Progenitor cell of endocrine pancreas (in vitro differentiated cells): ENCODE data around the gene NRXN3. TPM values are rescaled to one million over a fixed set of nuclear protein-coding genes. Genes with fewer than 3 reads are reported as not detected.

Experiments used
- DNase-seq: peaks from one replicate; pipeline ENCODE4 v3.0.0; 2021; ENCODE audit warnings: low spot score; ENCODE audit not compliant: unreplicated experiment
- H3K27ac Mint-ChIP-seq: 2 replicates; pipeline ENCODE4 v1.8.0; 2021; ENCODE audit warnings: mild to moderate bottlenecking, moderate library complexity, mixed read lengths
- H3K27me3 Mint-ChIP-seq: 2 replicates; pipeline ENCODE4 v1.8.0; 2021; ENCODE audit warnings: mixed read lengths
- H3K36me3 Mint-ChIP-seq: 2 replicates; pipeline ENCODE4 v1.8.0; 2022; ENCODE audit warnings: mixed read lengths; ENCODE audit not compliant: insufficient read depth
- H3K4me1 Mint-ChIP-seq: 2 replicates; pipeline ENCODE4 v1.8.0; 2021; ENCODE audit warnings: low read depth, mixed read lengths
- H3K4me3 Mint-ChIP-seq: 2 replicates; pipeline ENCODE4 v1.8.0; 2021; ENCODE audit warnings: low read depth, mild to moderate bottlenecking, moderate library complexity, mixed read lengths
- H3K9me3 Mint-ChIP-seq: 2 replicates; pipeline ENCODE4 v1.8.0; 2021; ENCODE audit warnings: low read depth, mixed read lengths
- CTCF ChIP-seq: fragments of 200-600 bp; sonication (generic); IDR thresholded peaks from one replicate; pipeline ENCODE4 v1.5.0; 2021; ENCODE audit warnings: antibody characterized with exemption, mild to moderate bottlenecking; ENCODE audit not compliant: unreplicated experiment
- total RNA-seq: library from RNA; stranded (reverse); gene quantifications from 2 replicates; pipeline ENCODE4 v1.2.1, GENCODE V29; 2021

The NRXN3 gene
- total RNA-seq, 1 donor from 2014 or later: 22.1 TPM

GRCh38 chr14:78674820-78675219 is 504.6 kb downstream of the NRXN3 start:
- no peaks in the 10 kb centered on the region for H3K36me3 Mint-ChIP-seq
- H3K27ac Mint-ChIP-seq: no peak overlapping the region
- no peaks in the 10 kb centered on the region for H3K4me1 Mint-ChIP-seq
- H3K27me3 Mint-ChIP-seq: no peaks in the 10 kb centered on the region
- no peak overlapping the region for H3K4me3 Mint-ChIP-seq
- TF ChIP-seq CTCF: no peak
- no peak for DNase-seq
- H3K9me3 Mint-ChIP-seq: no peaks in the 10 kb centered on the region

- H3K4me3 Mint-ChIP-seq: no peak overlapping the region
- H3K9me3 Mint-ChIP-seq: no peaks in the 10 kb centered on the region
- TF ChIP-seq CTCF: no peak
- no peaks in the 10 kb centered on the region for H3K27me3 Mint-ChIP-seq
- no peaks in the 10 kb centered on the region for H3K36me3 Mint-ChIP-seq
- no peak for DNase-seq
- no peaks in the 10 kb centered on the region for H3K4me1 Mint-ChIP-seq
- no peak overlapping the region for H3K27ac Mint-ChIP-seq
Observed at GRCh38 chr14:78683206-78683605, 513.0 kb downstream of the NRXN3 start.

- H3K4me3 Mint-ChIP-seq: no peak overlapping the region
- no peaks in the 10 kb centered on the region for H3K27me3 Mint-ChIP-seq
- no peak overlapping the region for H3K27ac Mint-ChIP-seq
- H3K36me3 Mint-ChIP-seq: no peaks in the 10 kb centered on the region
- TF ChIP-seq CTCF: no peak
- no peaks in the 10 kb centered on the region for H3K4me1 Mint-ChIP-seq
- H3K9me3 Mint-ChIP-seq: no peaks in the 10 kb centered on the region
- no peak for DNase-seq
Observed at GRCh38 chr14:78683981-78684380, 513.8 kb downstream of the NRXN3 start.

GRCh38 chr14:78688503-78688902 is 518.3 kb downstream of the NRXN3 start:
- Mint-ChIP-seq H3K36me3 (no peaks in the 10 kb centered on the region), H3K9me3 (no peaks in the 10 kb centered on the region), H3K27ac (no peak overlapping the region), H3K4me3 (no peak overlapping the region), H3K27me3 (no peaks in the 10 kb centered on the region), H3K4me1 (no peaks in the 10 kb centered on the region)
- no peak for DNase-seq
- TF ChIP-seq CTCF: no peak

GRCh38 chr14:78690836-78691235 is 520.7 kb downstream of the NRXN3 start:
- Mint-ChIP-seq H3K27me3 (no peaks in the 10 kb centered on the region), H3K4me3 (no peak overlapping the region), H3K27ac (no peak overlapping the region), H3K36me3 (no peaks in the 10 kb centered on the region), H3K9me3 (no peaks in the 10 kb centered on the region), H3K4me1 (no peaks in the 10 kb centered on the region)
- no peak for TF ChIP-seq CTCF
- DNase-seq: no peak
